ENCODE results near the gene NDUFV2.

- TF ChIP-seq CTCF (IDR thresholded peaks at IDR 0.05) (no peak), POLR2A (IDR thresholded peaks at IDR 0.05) (no peak)
These were observed 38.5 kb downstream of the NDUFV2 start for GRCh38 chr18:9140984-9141383.
